H9 (cell line): Measurements from ENCODE around the gene PMF1. TPM values are rescaled to one million over a fixed set of nuclear protein-coding genes. Genes with fewer than 3 reads are reported as not detected.
A peak's percentile ranks its signal among the peaks of the same experiment; 100 is the strongest.

ENCODE experiments used
- DNase-seq: peaks from one replicate; pipeline ENCODE4 v3.0.0-alpha.2; 2017
- H2AFZ ChIP-seq: one replicate; pipeline ENCODE4 v1.6.1; 2013; ENCODE audit warnings: mild to moderate bottlenecking, low read length, control low read depth, moderate library complexity
- H2AK5ac ChIP-seq: 2 replicates; pipeline ENCODE4 v1.6.1; 2013; ENCODE audit warnings: low read length, control low read depth, mixed read lengths; ENCODE audit not compliant: insufficient read length
- H2BK120ac ChIP-seq: one replicate; pipeline ENCODE4 v1.6.1; 2013; ENCODE audit warnings: low read depth, mild to moderate bottlenecking, low read length, control low read depth, inconsistent platforms; ENCODE audit not compliant: poor library complexity, severe bottlenecking
- H2BK12ac ChIP-seq: 2 replicates; pipeline ENCODE4 v1.6.1; 2013; ENCODE audit warnings: low read length, control low read depth, mixed read lengths, low read depth; ENCODE audit not compliant: insufficient read length
- H2BK15ac ChIP-seq: 2 replicates; pipeline ENCODE4 v1.6.1; 2013; ENCODE audit warnings: low read depth, low read length, control low read depth
- H2BK20ac ChIP-seq: one replicate; pipeline ENCODE4 v1.6.1; 2013; ENCODE audit warnings: low read depth, mild to moderate bottlenecking, low read length, control low read depth, inconsistent platforms; ENCODE audit not compliant: poor library complexity, severe bottlenecking
- H2BK5ac ChIP-seq: 2 replicates; pipeline ENCODE4 v1.6.1; 2013; ENCODE audit warnings: low read length, control low read depth, mixed read lengths; ENCODE audit not compliant: insufficient read length
- H3K14ac ChIP-seq: 2 replicates; pipeline ENCODE4 v1.6.1; 2013; ENCODE audit warnings: low read length, control low read depth; ENCODE audit not compliant: insufficient read depth
- H3K18ac ChIP-seq: 2 replicates; pipeline ENCODE4 v1.6.1; 2013; ENCODE audit warnings: low read depth, mild to moderate bottlenecking, mixed read lengths, low read length, control low read depth; ENCODE audit not compliant: insufficient read length
- H3K23ac ChIP-seq: 2 replicates; pipeline ENCODE4 v1.6.1; 2013; ENCODE audit warnings: low read length, control low read depth, mixed read lengths, low read depth; ENCODE audit not compliant: insufficient read length
- H3K23me2 ChIP-seq: 2 replicates; pipeline ENCODE4 v1.6.1; 2013; ENCODE audit warnings: low read depth, mild to moderate bottlenecking, mixed read lengths, low read length, control low read depth; ENCODE audit not compliant: insufficient read length, poor library complexity, severe bottlenecking
- H3K27ac ChIP-seq: 2 replicates; pipeline ENCODE4 v1.5.1; 2013; ENCODE audit warnings: low read length, control low read depth, mixed read lengths, low read depth; ENCODE audit not compliant: insufficient read length
- H3K27me3 ChIP-seq: 2 replicates; pipeline ENCODE4 v1.6.1; 2013; ENCODE audit warnings: low read length, control low read depth, inconsistent platforms; ENCODE audit not compliant: insufficient read depth
- H3K4ac ChIP-seq: 2 replicates; pipeline ENCODE4 v1.6.1; 2013; ENCODE audit warnings: low read depth, mild to moderate bottlenecking, control low read depth, inconsistent platforms, low read length, moderate library complexity
- H3K4me1 ChIP-seq: 2 replicates; pipeline ENCODE4 v1.6.1; 2013; ENCODE audit warnings: low read length, control low read depth, inconsistent platforms; ENCODE audit not compliant: insufficient read depth
- H3K4me2 ChIP-seq: 2 replicates; pipeline ENCODE4 v1.6.1; 2013; ENCODE audit warnings: low read length, control low read depth, mixed read lengths; ENCODE audit not compliant: insufficient read length, insufficient read depth
- H3K56ac ChIP-seq: 2 replicates; pipeline ENCODE4 v1.6.1; 2013; ENCODE audit warnings: low read depth, mild to moderate bottlenecking, mixed read lengths, low read length, control low read depth; ENCODE audit not compliant: insufficient read length
- H3K79me1 ChIP-seq: 2 replicates; pipeline ENCODE4 v1.6.1; 2013; ENCODE audit warnings: low read depth, mild to moderate bottlenecking, moderate library complexity, low read length, control low read depth, inconsistent platforms; ENCODE audit not compliant: insufficient read depth, poor library complexity, severe bottlenecking
- H3K79me2 ChIP-seq: 2 replicates; pipeline ENCODE4 v1.6.1; 2013; ENCODE audit warnings: low read length, control low read depth, inconsistent platforms; ENCODE audit not compliant: insufficient read depth
- H3K9ac ChIP-seq: 2 replicates; pipeline ENCODE4 v1.6.1; 2013; ENCODE audit warnings: low read length, control low read depth, mixed read lengths; ENCODE audit not compliant: insufficient read length; ENCODE audit errors: extremely low read depth
- H3K9me3 ChIP-seq: one replicate; pipeline ENCODE4 v1.6.1; 2013; ENCODE audit warnings: low read depth, low read length, inconsistent platforms; ENCODE audit not compliant: control insufficient read depth
- H3T11ph ChIP-seq: one replicate; pipeline ENCODE4 v1.6.1; 2013; ENCODE audit warnings: mild to moderate bottlenecking, low read length, control low read depth, inconsistent platforms
- H4K20me1 ChIP-seq: one replicate; pipeline ENCODE4 v1.6.1; 2013; ENCODE audit not compliant: control insufficient read depth, insufficient read length, insufficient read depth
- H4K5ac ChIP-seq: 2 replicates; pipeline ENCODE4 v1.6.1; 2013; ENCODE audit warnings: low read depth, mild to moderate bottlenecking, mixed read lengths, low read length, control low read depth; ENCODE audit not compliant: insufficient read length
- H4K8ac ChIP-seq: replicated peaks from 2 replicates; pipeline ENCODE4 v1.6.1; 2013; ENCODE audit warnings: low read length, control low read depth, mixed read lengths, low read depth; ENCODE audit not compliant: insufficient read length
- H4K91ac ChIP-seq: 2 replicates; pipeline ENCODE4 v1.6.1; 2013; ENCODE audit warnings: low read depth, mild to moderate bottlenecking, moderate library complexity, mixed read lengths, low read length, control low read depth; ENCODE audit not compliant: insufficient read length
- H3K27ac Mint-ChIP-seq, 3 experiments: 2 replicates in 2 of 3; 3 replicates in 1 of 3; pipeline ENCODE4 v1.8.0; 2020 to 2021; ENCODE audit warnings: mixed read lengths in 3 of 3, mild to moderate bottlenecking in 1 of 3, moderate library complexity in 1 of 3
- H3K27me3 Mint-ChIP-seq: 2 replicates; pipeline ENCODE4 v1.8.0; 2021; ENCODE audit warnings: low read depth, mild to moderate bottlenecking, moderate library complexity, mixed read lengths
- H3K36me3 Mint-ChIP-seq, 3 experiments: 2 replicates in 2 of 3; 3 replicates in 1 of 3; pipeline ENCODE4 v1.8.0; 2020 to 2021; ENCODE audit warnings: low read depth in 3 of 3, mixed read lengths in 3 of 3; ENCODE audit not compliant: insufficient read depth in 1 of 3
- H3K4me1 Mint-ChIP-seq, 2 experiments: 2 replicates each; pipeline ENCODE4 v1.8.0; 2020; ENCODE audit warnings: mixed read lengths in 2 of 2
- H3K4me3 Mint-ChIP-seq, 2 experiments: 2 replicates in 1 of 2; 3 replicates in 1 of 2; pipeline ENCODE4 v1.8.0; 2020 to 2021; ENCODE audit warnings: mild to moderate bottlenecking in 2 of 2, mixed read lengths in 2 of 2, moderate library complexity in 1 of 2
- H3K9me3 Mint-ChIP-seq, 2 experiments: 2 replicates in 1 of 2; 3 replicates in 1 of 2; pipeline ENCODE4 v1.8.0; 2020; ENCODE audit warnings: mild to moderate bottlenecking in 2 of 2, mixed read lengths in 2 of 2, moderate library complexity in 1 of 2
- WGBS: extraction: QIAGEN DNeasy Blood & Tissue Kit; methylation state at CpG from one replicate; pipeline ENCODE4 v1.1.7; 2013; ENCODE audit warnings: missing lambda C conversion rate, low lambda C conversion rate, mixed read lengths; ENCODE audit not compliant: insufficient read length; ENCODE audit errors: extremely low coverage; 5-methylcytosine and 5-hydroxymethylcytosine counted together
- total RNA-seq: library from RNA; stranded (reverse); gene quantifications from 2 replicates; pipeline ENCODE4 v1.2.1, GENCODE V29; 2021
- TF ChIP-seq, protein P1 (sequence below): fragments of 200-600 bp; sonication (generic); conservative IDR thresholded peaks from 3 replicates; pipeline ENCODE4 v1.8.0; 2021; ENCODE audit warnings: antibody characterized with exemption, mild to moderate bottlenecking

Gene PMF1
- total RNA-seq, 1 experiment from 2014 or later: 136 TPM

DNA sequence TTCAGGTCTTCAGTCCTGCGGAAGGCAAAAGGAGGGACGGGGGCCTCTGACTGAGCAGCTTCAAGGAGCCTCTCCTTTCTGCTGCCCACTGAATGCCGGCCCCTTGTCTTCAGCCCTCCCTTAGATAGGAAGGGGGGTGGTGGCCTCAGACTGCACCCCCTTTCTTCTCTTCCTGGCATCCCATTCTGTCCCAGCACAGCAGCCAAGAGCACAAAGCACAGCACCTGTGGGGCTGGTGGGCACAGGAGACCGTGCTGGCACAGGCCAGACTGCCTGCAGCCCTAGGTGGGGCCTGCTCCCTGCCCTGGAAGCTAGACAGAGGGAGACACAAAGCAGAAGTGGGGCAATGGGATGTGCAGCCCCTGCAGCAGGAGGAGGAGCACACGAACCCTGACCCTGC is 36.8 kb downstream of the PMF1 start:
- H2BK20ac ChIP-seq: no peak overlapping the region
- no peaks in the 10 kb centered on the region for H3K27me3 ChIP-seq
- H2AFZ ChIP-seq: no peak overlapping the region
- no peak overlapping the region for H2BK15ac ChIP-seq
- no peak overlapping the region for H3K14ac ChIP-seq
- Mint-ChIP-seq H3K4me3 (no peak overlapping the region), H3K9me3 (no peaks in the 10 kb centered on the region), H3K36me3 (peaks cover 27 to 62% (median 51%) of the 10 kb centered on the region in 3 experiments; a peak in 6 of 7 replicates), H3K27me3 (peaks cover 4% of the 10 kb centered on the region; the same call in 1 of the 2 replicates), H3K4me1 (peaks cover 15 to 22% of the 10 kb centered on the region in 2 experiments), H3K27ac (peak overlapping the region in 1 of 3 experiments; percentile 61; a peak in 1 of 7 replicates)
- TF ChIP-seq, protein P1, sequence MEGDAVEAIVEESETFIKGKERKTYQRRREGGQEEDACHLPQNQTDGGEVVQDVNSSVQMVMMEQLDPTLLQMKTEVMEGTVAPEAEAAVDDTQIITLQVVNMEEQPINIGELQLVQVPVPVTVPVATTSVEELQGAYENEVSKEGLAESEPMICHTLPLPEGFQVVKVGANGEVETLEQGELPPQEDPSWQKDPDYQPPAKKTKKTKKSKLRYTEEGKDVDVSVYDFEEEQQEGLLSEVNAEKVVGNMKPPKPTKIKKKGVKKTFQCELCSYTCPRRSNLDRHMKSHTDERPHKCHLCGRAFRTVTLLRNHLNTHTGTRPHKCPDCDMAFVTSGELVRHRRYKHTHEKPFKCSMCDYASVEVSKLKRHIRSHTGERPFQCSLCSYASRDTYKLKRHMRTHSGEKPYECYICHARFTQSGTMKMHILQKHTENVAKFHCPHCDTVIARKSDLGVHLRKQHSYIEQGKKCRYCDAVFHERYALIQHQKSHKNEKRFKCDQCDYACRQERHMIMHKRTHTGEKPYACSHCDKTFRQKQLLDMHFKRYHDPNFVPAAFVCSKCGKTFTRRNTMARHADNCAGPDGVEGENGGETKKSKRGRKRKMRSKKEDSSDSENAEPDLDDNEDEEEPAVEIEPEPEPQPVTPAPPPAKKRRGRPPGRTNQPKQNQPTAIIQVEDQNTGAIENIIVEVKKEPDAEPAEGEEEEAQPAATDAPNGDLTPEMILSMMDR: no peak
- no peak for DNase-seq
- H3K23ac ChIP-seq: no peak overlapping the region
- H4K91ac ChIP-seq: no peak overlapping the region
- no peaks in the 10 kb centered on the region for H3K9me3 ChIP-seq
- no peak overlapping the region for H3K4ac ChIP-seq
- WGBS: no CpG with 5 or more reads among the region's 5 CpGs
- no peak overlapping the region for H2BK12ac ChIP-seq
- H2BK5ac ChIP-seq: no peak overlapping the region
- H3K56ac ChIP-seq: no peak overlapping the region
- H3K79me1 ChIP-seq: no peaks in the 10 kb centered on the region
- H3K9ac ChIP-seq: no peak overlapping the region
- no peak overlapping the region for H3K27ac ChIP-seq
- no peak overlapping the region for H3K4me2 ChIP-seq
- no peak overlapping the region for H4K8ac ChIP-seq
- H4K5ac ChIP-seq: no peak overlapping the region
- H3K79me2 ChIP-seq: no peaks in the 10 kb centered on the region
- H3K4me1 ChIP-seq: peaks cover 2% of the 10 kb centered on the region; the same call in 1 of the 2 replicates
- H3K18ac ChIP-seq: no peak overlapping the region
- H2AK5ac ChIP-seq: no peak overlapping the region
- no peak overlapping the region for H3T11ph ChIP-seq
- peaks cover 3% of the 10 kb centered on the region for H3K23me2 ChIP-seq
- H2BK120ac ChIP-seq: no peak overlapping the region
- H4K20me1 ChIP-seq: no peaks in the 10 kb centered on the region
